Measurements from ENCODE around the gene SLC15A3.

- TF ChIP-seq CTCF (IDR thresholded peaks at IDR 0.05), result no peak
- TF ChIP-seq POLR2A (IDR thresholded peaks at IDR 0.05), result no peak
- TF ChIP-seq EP300 (IDR thresholded peaks at IDR 0.05; ENCODE audit: low read depth), result no peak
Measured at GRCh38 chr11:60919320-60919719, 32.7 kb downstream of the SLC15A3 start.
